ENCODE data around the gene ACAA1. TPM values are rescaled to one million over a fixed set of nuclear protein-coding genes. Genes with fewer than 3 reads are reported as not detected.
"Not testable (repeated sequence)": the region's sequence is repeated elsewhere in the genome, so short reads cannot be mapped to it uniquely, and the experiment has no call there.

Gene ACAA1
- total RNA-seq, 1 experiment from 2014 or later: 23.4 TPM

GRCh38 chr3:38136393-38136776 lies 542 bp downstream of the ACAA1 start:
- H3K9me2 ChIP-seq (replicated peaks; ENCODE audit: insufficient read depth, low read length): no peaks in the 10 kb centered on the region
- peak overlapping the region; percentile 92 for H3K9ac ChIP-seq (ENCODE audit: low read length)
- peaks cover 35% of the 10 kb centered on the region for H3K4me1 ChIP-seq (ENCODE audit: low read length)
- peak overlapping the region; percentile 64; the same call in 1 of the 2 replicates for H2AFZ ChIP-seq (ENCODE audit: low read length)
- H3K36me3 ChIP-seq (ENCODE audit: insufficient read depth, low read length): peaks cover 27% of the 10 kb centered on the region
- H3K4me2 ChIP-seq (ENCODE audit: low read depth, low read length, poor library complexity, severe bottlenecking): peak overlapping the region; percentile 92
- H3K79me2 ChIP-seq (ENCODE audit: low read length): peaks cover 42% of the 10 kb centered on the region
- DNase-seq: no peak
- no peaks in the 10 kb centered on the region for H3K27me3 ChIP-seq (ENCODE audit: low read length)
- H4K20me1 ChIP-seq (ENCODE audit: insufficient read depth, low read depth, low read length): peaks cover 10% of the 10 kb centered on the region; the same call in 1 of the 2 replicates
- H3K27ac ChIP-seq (ENCODE audit: low read length): peak overlapping the region; percentile 35
- H3K4me3 ChIP-seq (ENCODE audit: low read length): peak overlapping the region; percentile 88
- H3K9me3 ChIP-seq (ENCODE audit: low read length): no peaks in the 10 kb centered on the region

- H3K9me2 ChIP-seq (replicated peaks; ENCODE audit: insufficient read depth, low read length); H3K9me3 ChIP-seq (ENCODE audit: low read length); H3K27me3 ChIP-seq (ENCODE audit: low read length); H2AFZ ChIP-seq (ENCODE audit: low read length): not testable (repeated sequence)
- H3K4me2 ChIP-seq (ENCODE audit: low read depth, low read length, poor library complexity, severe bottlenecking): peak overlapping the region; percentile 92
- DNase-seq: peak; percentile 74
- H3K79me2 ChIP-seq (ENCODE audit: low read length): peaks cover 42% of the 10 kb centered on the region
- H3K4me1 ChIP-seq (ENCODE audit: low read length): peaks cover 35% of the 10 kb centered on the region
- H3K9ac ChIP-seq (ENCODE audit: low read length): peak overlapping the region; percentile 92
- H4K20me1 ChIP-seq (ENCODE audit: insufficient read depth, low read depth, low read length): peaks cover 10% of the 10 kb centered on the region; the same call in 1 of the 2 replicates
- peaks cover 28% of the 10 kb centered on the region for H3K36me3 ChIP-seq (ENCODE audit: insufficient read depth, low read length)
- peak overlapping the region; percentile 88 for H3K4me3 ChIP-seq (ENCODE audit: low read length)
- H3K27ac ChIP-seq (ENCODE audit: low read length): peak overlapping the region; percentile 35
These were observed 1.2 kb downstream of the ACAA1 start for GRCh38 chr3:38135621-38136277.

- not testable (repeated sequence) for H3K9me3 ChIP-seq (ENCODE audit: low read length); DNase-seq; H3K4me3 ChIP-seq (ENCODE audit: low read length); H3K9me2 ChIP-seq (replicated peaks; ENCODE audit: insufficient read depth, low read length); H2AFZ ChIP-seq (ENCODE audit: low read length); H3K27me3 ChIP-seq (ENCODE audit: low read length); H4K20me1 ChIP-seq (ENCODE audit: insufficient read depth, low read depth, low read length); H3K27ac ChIP-seq (ENCODE audit: low read length)
- Histone ChIP-seq H3K36me3 (ENCODE audit: insufficient read depth, low read length) (peaks cover 27% of the 10 kb centered on the region), H3K9ac (ENCODE audit: low read length) (peak overlapping the region; percentile 92; the same call in 1 of the 2 replicates), H3K4me2 (ENCODE audit: low read depth, low read length, poor library complexity, severe bottlenecking) (peak overlapping the region; percentile 92), H3K4me1 (ENCODE audit: low read length) (peaks cover 28% of the 10 kb centered on the region), H3K79me2 (ENCODE audit: low read length) (peaks cover 37% of the 10 kb centered on the region)
These were observed 2.3 kb downstream of the ACAA1 start for GRCh38 chr3:38134517-38135143.

- Histone ChIP-seq H3K4me2 (ENCODE audit: low read depth, low read length, poor library complexity, severe bottlenecking) (no peak overlapping the region), H3K79me2 (ENCODE audit: low read length) (peaks cover 29% of the 10 kb centered on the region)
These were observed 3.1 kb downstream of the ACAA1 start for GRCh38 chr3:38133557-38134405.

GRCh38 chr3:38133209-38133556 lies 3.7 kb downstream of the ACAA1 start:
- Histone ChIP-seq H3K36me3 (ENCODE audit: insufficient read depth, low read length) (peaks cover 32% of the 10 kb centered on the region), H3K4me1 (ENCODE audit: low read length) (peaks cover 22% of the 10 kb centered on the region), H3K9ac (ENCODE audit: low read length) (no peak overlapping the region), H3K9me2 (replicated peaks; ENCODE audit: insufficient read depth, low read length) (no peaks in the 10 kb centered on the region), H3K79me2 (ENCODE audit: low read length) (peaks cover 27% of the 10 kb centered on the region), H2AFZ (ENCODE audit: low read length) (no peak overlapping the region), H3K4me3 (ENCODE audit: low read length) (no peak overlapping the region), H3K27ac (ENCODE audit: low read length) (no peak overlapping the region), H3K4me2 (ENCODE audit: low read depth, low read length, poor library complexity, severe bottlenecking) (no peak overlapping the region), H4K20me1 (ENCODE audit: insufficient read depth, low read depth, low read length) (no peaks in the 10 kb centered on the region; the same call in 1 of the 2 replicates), H3K27me3 (ENCODE audit: low read length) (no peaks in the 10 kb centered on the region), H3K9me3 (ENCODE audit: low read length) (no peaks in the 10 kb centered on the region)
- no peak for DNase-seq

More at GRCh38 chr3:38133557-38134405, 3.1 kb downstream of the ACAA1 start:
- no peaks in the 10 kb centered on the region for H3K9me3 ChIP-seq (ENCODE audit: low read length)
- no peak overlapping the region for H3K27ac ChIP-seq (ENCODE audit: low read length)
- H3K4me3 ChIP-seq (ENCODE audit: low read length): no peak overlapping the region
- H4K20me1 ChIP-seq (ENCODE audit: insufficient read depth, low read depth, low read length): no peaks in the 10 kb centered on the region; the same call in 1 of the 2 replicates
- no peaks in the 10 kb centered on the region for H3K27me3 ChIP-seq (ENCODE audit: low read length)
- no peak for DNase-seq
- H3K36me3 ChIP-seq (ENCODE audit: insufficient read depth, low read length): peaks cover 32% of the 10 kb centered on the region
- no peaks in the 10 kb centered on the region for H3K9me2 ChIP-seq (replicated peaks; ENCODE audit: insufficient read depth, low read length)
- H3K9ac ChIP-seq (ENCODE audit: low read length): no peak overlapping the region
- H3K4me1 ChIP-seq (ENCODE audit: low read length): peaks cover 24% of the 10 kb centered on the region
- no peak overlapping the region for H2AFZ ChIP-seq (ENCODE audit: low read length)

- DNase-seq: peak; percentile 75
- Histone ChIP-seq H3K27me3 (ENCODE audit: low read length) (no peaks in the 10 kb centered on the region), H3K4me3 (ENCODE audit: low read length) (no peak overlapping the region), H3K79me2 (ENCODE audit: low read length) (peaks cover 24% of the 10 kb centered on the region), H3K36me3 (ENCODE audit: insufficient read depth, low read length) (peaks cover 36% of the 10 kb centered on the region), H3K27ac (ENCODE audit: low read length) (no peak overlapping the region), H4K20me1 (ENCODE audit: insufficient read depth, low read depth, low read length) (no peaks in the 10 kb centered on the region; the same call in 1 of the 2 replicates), H3K9ac (ENCODE audit: low read length) (no peak overlapping the region), H3K4me1 (ENCODE audit: low read length) (peaks cover 14% of the 10 kb centered on the region), H2AFZ (ENCODE audit: low read length) (no peak overlapping the region), H3K9me2 (replicated peaks; ENCODE audit: insufficient read depth, low read length) (no peaks in the 10 kb centered on the region), H3K9me3 (ENCODE audit: low read length) (no peaks in the 10 kb centered on the region), H3K4me2 (ENCODE audit: low read depth, low read length, poor library complexity, severe bottlenecking) (no peak overlapping the region)
These were observed 5.1 kb downstream of the ACAA1 start for GRCh38 chr3:38131621-38132369.

- no peak overlapping the region for H3K4me2 ChIP-seq (ENCODE audit: low read depth, low read length, poor library complexity, severe bottlenecking)
- no peak overlapping the region for H3K9ac ChIP-seq (ENCODE audit: low read length)
- H2AFZ ChIP-seq (ENCODE audit: low read length): no peak overlapping the region
- no peaks in the 10 kb centered on the region for H4K20me1 ChIP-seq (ENCODE audit: insufficient read depth, low read depth, low read length)
- peaks cover 9% of the 10 kb centered on the region for H3K4me1 ChIP-seq (ENCODE audit: low read length)
- no peak overlapping the region for H3K4me3 ChIP-seq (ENCODE audit: low read length)
- DNase-seq: no peak
- no peaks in the 10 kb centered on the region for H3K27me3 ChIP-seq (ENCODE audit: low read length)
- no peaks in the 10 kb centered on the region for H3K9me3 ChIP-seq (ENCODE audit: low read length)
- no peaks in the 10 kb centered on the region for H3K9me2 ChIP-seq (replicated peaks; ENCODE audit: insufficient read depth, low read length)
- H3K36me3 ChIP-seq (ENCODE audit: insufficient read depth, low read length): peaks cover 44% of the 10 kb centered on the region
- H3K79me2 ChIP-seq (ENCODE audit: low read length): peaks cover 13% of the 10 kb centered on the region
- H3K27ac ChIP-seq (ENCODE audit: low read length): no peak overlapping the region
These were observed 6.3 kb downstream of the ACAA1 start for GRCh38 chr3:38130631-38131065.
